ENCODE data around the gene PTPRK.

PTPRK gene

GRCh38 chr6:127923135-127923534 is 597.3 kb downstream of the PTPRK start:
- TF ChIP-seq CTCF (IDR thresholded peaks at IDR 0.05; ENCODE audit: low read depth, low read length): no peak

GRCh38 chr6:127921982-127922381 is 598.4 kb downstream of the PTPRK start:
- Histone ChIP-seq H3K27me3 (ENCODE audit: insufficient read depth, low read depth, severe bottlenecking) (no peaks in the 10 kb centered on the region), H3K36me3 (no peaks in the 10 kb centered on the region), H3K27ac (no peak overlapping the region), H3K4me3 (ENCODE audit: low read depth, low read length) (no peak overlapping the region), H3K9me3 (ENCODE audit: severe bottlenecking) (no peaks in the 10 kb centered on the region)
- DNase-seq: no peak
- no peak for TF ChIP-seq CTCF (IDR thresholded peaks at IDR 0.05; ENCODE audit: low read depth, low read length)

More at GRCh38 chr6:127923135-127923534, 597.3 kb downstream of the PTPRK start:
- H3K4me3 ChIP-seq (ENCODE audit: low read depth, low read length): no peak overlapping the region
- DNase-seq: no peak
- H3K36me3 ChIP-seq: no peaks in the 10 kb centered on the region
- no peak overlapping the region for H3K27ac ChIP-seq
- no peaks in the 10 kb centered on the region for H3K27me3 ChIP-seq (ENCODE audit: insufficient read depth, low read depth, severe bottlenecking)
- no peaks in the 10 kb centered on the region for H3K9me3 ChIP-seq (ENCODE audit: severe bottlenecking)

GRCh38 chr6:127920804-127921203 is 599.6 kb downstream of the PTPRK start:
- no peak for TF ChIP-seq CTCF (IDR thresholded peaks at IDR 0.05; ENCODE audit: low read depth, low read length)
- DNase-seq: no peak
- H3K36me3 ChIP-seq: no peaks in the 10 kb centered on the region
- H3K4me3 ChIP-seq (ENCODE audit: low read depth, low read length): no peak overlapping the region
- no peaks in the 10 kb centered on the region for H3K27me3 ChIP-seq (ENCODE audit: insufficient read depth, low read depth, severe bottlenecking)
- H3K27ac ChIP-seq: no peak overlapping the region
- H3K9me3 ChIP-seq (ENCODE audit: severe bottlenecking): no peaks in the 10 kb centered on the region
